Right atrium auricular region (tissue), 2 donors: Measurements from ENCODE around the gene PXDN. TPM values are rescaled to one million over a fixed set of nuclear protein-coding genes. Genes with fewer than 3 reads are reported as not detected.

Source experiments
- DNase-seq: peaks from one replicate; pipeline ENCODE4 v3.0.0-alpha.2; 2019; ENCODE audit warnings: low spot score
- H3K27ac ChIP-seq, 2 donors: fragments of 200-600 bp; sonication (generic); 1 replicate in 1 of 2; 2 replicates in 1 of 2; pipeline ENCODE4 v1.5.1; 2016 to 2019
- H3K27me3 ChIP-seq, 2 donors: fragments of 200-600 bp; sonication (generic); one replicate each; pipeline versions ENCODE4 v1.5.1 to v1.6.0; 2017 to 2019
- H3K36me3 ChIP-seq: fragments of 200-600 bp; sonication (generic); one replicate; pipeline ENCODE4 v1.5.1; 2016
- H3K4me1 ChIP-seq, 2 donors: fragments of 200-600 bp; sonication (generic); one replicate each; pipeline versions ENCODE4 v1.5.1 to v1.6.0; 2017 to 2019
- H3K4me3 ChIP-seq, 2 donors: fragments of 200-600 bp; sonication (generic); 1 replicate in 1 of 2; 2 replicates in 1 of 2; pipeline ENCODE4 v1.5.1; 2017 to 2019; ENCODE audit warnings: mild to moderate bottlenecking in 1 of 2, moderate library complexity in 1 of 2
- H3K9me3 ChIP-seq, 2 donors: fragments of 200-600 bp; sonication (generic); one replicate each; pipeline ENCODE4 v1.5.1; 2019
- CTCF ChIP-seq, 2 donors: fragments of 200-600 bp; sonication (generic); IDR thresholded peaks; one replicate each; pipeline ENCODE4 v1.5.1; 2019; ENCODE audit warnings: antibody characterized with exemption in 2 of 2
- total RNA-seq, 2 donors: library from RNA; depleted of rRNA; stranded (reverse); fragments of >200 nt; gene quantifications; one replicate each; pipeline ENCODE4 v1.1.0, GENCODE V29; 2016

Gene PXDN
- total RNA-seq, 2 donors from 2014 or later = 25.4 to 26.9 TPM

- Histone ChIP-seq H3K36me3 (no peaks in the 10 kb centered on the region), H3K27ac (peak overlapping the region; percentile 70 to 72), H3K27me3 (no peaks in the 10 kb centered on the region), H3K4me3 (no peak overlapping the region), H3K4me1 (peaks cover 0 to 75% of the 10 kb centered on the region in 2 donors), H3K9me3 (no peaks in the 10 kb centered on the region)
- DNase-seq = no peak
- no peak for TF ChIP-seq CTCF (IDR thresholded peaks at IDR 0.05)
Observed at GRCh38 chr2:1714291-1715064, 29.8 kb downstream of the PXDN start.

GRCh38 chr2:1713839-1714236 is 30.5 kb downstream of the PXDN start:
- Histone ChIP-seq H3K4me1 (peaks cover 0 to 82% of the 10 kb centered on the region in 2 donors), H3K27me3 (no peaks in the 10 kb centered on the region), H3K4me3 (no peak overlapping the region), H3K9me3 (no peaks in the 10 kb centered on the region), H3K36me3 (no peaks in the 10 kb centered on the region), H3K27ac (peak overlapping the region in 1 of 2 donors; percentile 72)
- TF ChIP-seq CTCF (IDR thresholded peaks at IDR 0.05) = no peak
- no peak for DNase-seq

- Histone ChIP-seq H3K4me1 (peaks cover 0 to 83% of the 10 kb centered on the region in 2 donors), H3K27ac (peak overlapping the region; percentile 22 to 43), H3K9me3 (no peaks in the 10 kb centered on the region), H3K4me3 (no peak overlapping the region), H3K36me3 (no peaks in the 10 kb centered on the region), H3K27me3 (no peaks in the 10 kb centered on the region)
- no peak for TF ChIP-seq CTCF (IDR thresholded peaks at IDR 0.05)
- no peak for DNase-seq
Observed at GRCh38 chr2:1713142-1713838, 31.0 kb downstream of the PXDN start.

- no peak overlapping the region for H3K4me3 ChIP-seq
- DNase-seq = no peak
- peaks cover 0 to 69% of the 10 kb centered on the region in 2 donors for H3K4me1 ChIP-seq
- no peaks in the 10 kb centered on the region for H3K9me3 ChIP-seq
- no peaks in the 10 kb centered on the region for H3K36me3 ChIP-seq
- H3K27ac ChIP-seq = no peak overlapping the region
- no peaks in the 10 kb centered on the region for H3K27me3 ChIP-seq
- no peak for TF ChIP-seq CTCF (IDR thresholded peaks at IDR 0.05)
Observed at GRCh38 chr2:1709946-1710560, 34.3 kb downstream of the PXDN start.

GRCh38 chr2:1709335-1709605 is 35.0 kb downstream of the PXDN start:
- DNase-seq = no peak
- Histone ChIP-seq H3K27me3 (no peaks in the 10 kb centered on the region), H3K9me3 (no peaks in the 10 kb centered on the region), H3K36me3 (no peaks in the 10 kb centered on the region), H3K4me3 (no peak overlapping the region), H3K4me1 (peaks cover 0 to 63% of the 10 kb centered on the region in 2 donors), H3K27ac (peak overlapping the region; percentile 58 to 72)
- TF ChIP-seq CTCF (IDR thresholded peaks at IDR 0.05) = no peak
